A549 treated with Hydrocortisone at 1 μM for 4 hours (cell line): ENCODE results near the gene GUCA2A. TPM values are rescaled to one million over a fixed set of nuclear protein-coding genes. Genes with fewer than 3 reads are reported as not detected.

Experiments used
- total RNA-seq: library from RNA; stranded (reverse); fragments of 200-300 nt; extraction: Qiagen RNA extraction; gene quantifications from 5 replicates; pipeline ENCODE4 v1.2.3, GENCODE V29; 2022

Gene GUCA2A, protein sequence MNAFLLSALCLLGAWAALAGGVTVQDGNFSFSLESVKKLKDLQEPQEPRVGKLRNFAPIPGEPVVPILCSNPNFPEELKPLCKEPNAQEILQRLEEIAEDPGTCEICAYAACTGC
- 0.29 TPM in 1 of 5 replicates, not detected in the others for total RNA-seq

DNA sequence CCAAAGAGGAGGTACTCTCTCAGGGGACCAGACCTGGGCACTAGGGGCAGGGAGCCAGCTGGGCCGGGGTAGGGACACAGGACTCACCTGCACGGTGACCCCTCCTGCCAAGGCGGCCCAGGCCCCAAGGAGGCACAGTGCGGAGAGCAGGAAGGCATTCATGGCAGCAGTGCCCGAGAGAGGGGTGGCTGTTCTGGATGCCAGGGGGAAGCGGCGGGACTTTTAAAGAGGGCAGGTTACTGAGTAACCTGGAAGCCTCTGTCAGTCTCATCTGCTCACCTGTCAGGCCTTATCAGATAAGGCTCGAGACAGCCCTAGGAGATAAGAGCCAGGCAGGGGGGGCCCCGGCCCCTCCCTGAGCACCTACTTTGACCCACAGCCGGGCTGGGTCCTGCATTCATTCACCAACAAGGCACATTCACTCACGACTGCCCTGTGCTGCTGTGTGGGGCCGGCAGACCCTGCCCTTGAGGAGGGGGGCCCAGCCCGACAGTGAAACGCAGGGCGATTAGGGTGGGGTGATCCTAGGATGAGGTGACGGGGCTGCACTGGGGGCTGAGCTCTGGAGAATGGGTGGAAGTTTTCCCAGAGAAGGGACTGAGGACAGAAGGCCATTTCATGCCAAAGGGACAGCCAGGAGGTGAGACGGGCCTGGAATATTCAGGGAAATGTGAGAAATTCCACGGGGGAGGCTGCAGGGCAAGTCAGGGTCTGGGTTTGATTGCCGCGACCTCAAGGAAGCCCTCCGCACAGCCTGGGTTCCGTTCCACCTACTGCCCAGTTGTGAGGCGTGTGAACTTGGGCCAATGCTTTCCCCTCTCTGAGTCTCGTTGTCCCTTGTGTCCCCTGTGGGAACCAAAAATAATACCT lies at the start of gene GUCA2A:
TSS of gene GUCA2A (minus strand) at position 195 of the 870 bp plus-strand sequence. CDS start at position 162, 33 bp downstream.

DNA sequence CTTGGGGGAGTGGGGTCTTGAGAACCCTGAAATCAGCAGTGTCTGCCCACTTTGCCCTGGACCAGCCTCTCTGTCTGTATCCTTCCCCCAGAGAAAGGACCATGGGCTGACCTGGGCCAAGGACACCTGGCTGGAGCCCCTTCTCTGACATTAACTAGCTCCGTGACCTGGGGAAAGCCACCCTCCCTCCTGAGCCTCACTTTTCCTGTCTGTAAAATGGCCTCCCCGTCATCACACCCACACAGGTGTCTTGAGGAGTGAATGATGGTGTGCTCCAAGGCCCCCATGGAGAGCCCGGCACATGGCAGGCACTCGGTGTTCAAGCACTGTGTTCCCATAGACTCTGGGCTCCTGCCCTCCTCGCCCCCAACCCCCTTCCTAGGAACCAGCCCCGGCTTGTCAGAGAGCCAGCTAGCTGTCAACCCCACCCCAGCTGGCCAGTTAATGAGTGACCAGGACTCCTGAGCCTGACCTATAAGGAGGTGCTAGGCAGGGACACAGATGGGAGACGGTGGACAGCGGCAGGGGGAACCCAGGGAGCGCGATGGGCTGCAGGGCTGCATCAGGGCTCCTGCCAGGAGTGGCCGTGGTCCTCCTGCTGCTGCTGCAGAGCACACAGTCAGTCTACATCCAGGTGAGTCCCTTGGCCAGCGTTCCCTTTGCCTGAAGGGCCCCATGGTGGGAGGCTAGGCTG lies 11.5 kb downstream of the GUCA2A start, which contains the start of gene GUCA2B:
TSS of gene GUCA2B (plus strand) at position 504 of the 694 bp plus-strand sequence. CDS start at position 545, 41 bp downstream.

Other genes starting within 250 kb of the GUCA2A start
- 2.6 to 3.3 TPM (median 3.2 TPM) in 5 replicates for gene HIVEP3, start 245.8 kb downstream of the GUCA2A start, total RNA-seq
- gene GUCA2B, start 11.3 kb downstream of the GUCA2A start, total RNA-seq = 0.20 to 0.32 TPM (median 0.23 TPM) in 3 of 5 replicates, not detected in the others
- 15.2 to 20.3 TPM (median 18.1 TPM) in 5 replicates for gene FOXJ3, start 170.5 kb upstream of the GUCA2A start, total RNA-seq
- 0.38 to 0.90 TPM (median 0.66 TPM) in 5 replicates for gene RIMKLA, start 216.0 kb upstream of the GUCA2A start, total RNA-seq